ENCODE data around the gene TBX18.

TBX18 gene

DNA sequence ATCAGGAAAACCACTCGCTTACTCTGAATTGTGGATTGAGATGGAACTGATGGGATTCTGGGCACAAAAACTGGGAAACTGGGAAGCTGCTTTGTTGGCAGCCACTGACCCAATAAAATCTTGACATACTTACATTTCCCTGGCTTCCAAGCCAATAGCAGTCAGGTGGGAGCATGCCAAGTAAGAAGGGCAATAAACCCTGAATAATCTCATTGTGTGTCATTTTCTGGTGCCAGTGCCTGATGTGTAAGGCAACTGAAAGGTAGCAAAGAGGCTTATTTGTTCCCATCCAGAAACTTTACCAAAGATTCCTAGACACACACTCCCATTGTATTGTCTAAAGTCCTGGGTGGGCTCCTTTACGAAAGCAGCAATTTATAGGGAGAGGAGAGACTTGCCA, 93.2 kb downstream of the TBX18 start:
- DNase-seq (ENCODE audit: low read depth in 2 of 2): no peak

DNA sequence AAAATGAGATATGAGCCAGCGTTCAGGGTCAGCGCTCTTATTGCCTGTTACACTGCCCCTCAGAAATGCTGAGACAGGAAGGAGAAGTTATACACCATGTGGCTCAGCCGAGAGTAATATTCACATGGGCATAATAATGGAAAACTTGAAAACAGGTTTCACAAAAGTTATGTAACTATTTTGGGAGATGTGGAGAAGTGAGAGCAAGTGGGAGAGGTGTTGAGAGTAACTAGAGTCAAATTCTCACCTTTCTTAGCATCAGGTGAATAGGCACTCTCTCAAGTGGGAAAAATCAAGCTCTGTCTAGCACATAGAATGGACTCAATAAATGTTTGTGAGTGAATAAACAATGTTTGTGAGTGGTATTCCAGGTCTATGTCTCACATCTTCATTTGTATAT, 94.5 kb downstream of the TBX18 start:
- no peak for DNase-seq (ENCODE audit: low read depth in 2 of 2)

DNA sequence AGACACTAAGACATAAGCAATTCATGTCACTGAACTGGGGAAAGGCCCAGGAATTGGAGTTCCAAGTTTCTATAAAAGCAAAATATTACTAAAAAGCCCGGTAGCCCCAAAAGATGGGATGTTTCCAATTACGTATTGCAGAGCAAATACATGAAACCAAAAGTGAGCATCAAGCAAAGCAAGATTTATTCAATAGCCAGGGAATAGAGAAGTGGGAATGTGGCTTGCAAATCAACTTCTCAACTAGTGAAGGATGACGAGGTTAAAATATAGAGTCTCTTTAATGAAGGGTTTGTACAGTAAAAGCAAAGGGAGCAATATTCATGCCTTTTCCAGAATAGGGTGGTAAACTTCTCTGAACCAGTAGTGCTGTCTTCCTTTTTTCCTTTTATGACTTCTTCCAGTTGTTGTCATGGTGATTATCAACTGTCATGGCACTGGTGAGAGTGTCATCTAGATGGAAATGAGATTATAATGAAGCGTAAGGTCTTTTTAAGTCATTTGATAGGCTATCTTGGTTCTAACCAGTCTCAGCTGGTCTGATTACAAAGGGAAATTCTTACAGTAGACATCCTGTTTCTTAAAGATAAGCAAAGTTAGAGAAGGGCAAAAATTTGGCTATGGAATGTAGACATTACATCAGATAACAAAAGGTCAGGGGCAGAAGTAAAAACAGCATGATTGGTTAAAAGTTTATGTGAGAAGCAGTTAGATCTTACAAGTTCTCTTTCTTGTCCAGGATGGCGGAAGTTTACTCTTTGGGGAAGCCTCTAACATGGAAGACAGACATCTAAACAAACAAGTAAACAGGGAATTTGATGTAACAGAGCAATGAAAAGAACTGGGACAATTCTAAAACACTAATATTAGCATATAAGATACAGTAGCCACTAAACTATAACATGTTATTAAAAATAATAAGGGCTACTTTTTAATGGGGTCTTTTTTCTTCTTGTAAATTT, 96.9 kb downstream of the TBX18 start:
- DNase-seq (ENCODE audit: low read depth in 2 of 2): no peak

DNA sequence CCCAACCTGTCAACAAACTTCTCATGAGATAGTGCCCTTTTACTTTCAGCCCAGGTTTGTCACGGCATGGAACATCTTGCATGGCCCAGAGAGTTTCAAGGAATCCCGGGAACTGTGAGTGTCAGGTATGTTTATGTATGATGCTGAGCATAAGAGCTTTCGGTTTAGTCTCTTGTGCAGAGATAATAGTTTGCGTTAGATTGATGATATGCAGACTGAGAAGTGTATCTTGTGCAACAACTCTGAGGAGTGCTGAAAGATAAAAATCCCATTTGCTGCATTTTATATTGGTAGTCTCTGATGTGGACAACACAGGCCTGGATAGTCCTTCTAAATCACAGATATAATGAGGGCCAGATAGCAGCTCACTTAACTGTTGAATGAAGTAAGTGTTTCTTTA, 99.0 kb downstream of the TBX18 start:
- DNase-seq (ENCODE audit: low read depth in 2 of 2): no peak

DNA sequence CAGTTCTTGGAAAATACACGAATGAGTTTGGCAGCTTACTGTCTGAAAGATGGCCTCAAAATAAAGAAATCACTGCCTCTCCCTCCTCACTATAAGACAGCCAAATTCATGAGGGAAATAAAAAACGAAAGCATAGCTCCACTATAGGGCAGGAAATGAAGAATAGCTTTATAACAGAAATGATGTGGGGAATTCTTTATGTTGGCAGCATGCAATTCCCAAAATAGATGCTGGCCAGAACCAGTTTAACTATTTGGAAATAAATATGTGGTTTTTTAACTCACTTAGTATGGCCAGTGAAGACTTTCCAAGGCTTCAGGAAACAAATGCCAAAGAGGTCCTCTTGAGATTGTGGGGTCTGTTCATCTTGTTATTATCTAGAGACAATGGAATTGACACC, 100.5 kb downstream of the TBX18 start:
- DNase-seq (ENCODE audit: low read depth in 2 of 2): no peak

DNA sequence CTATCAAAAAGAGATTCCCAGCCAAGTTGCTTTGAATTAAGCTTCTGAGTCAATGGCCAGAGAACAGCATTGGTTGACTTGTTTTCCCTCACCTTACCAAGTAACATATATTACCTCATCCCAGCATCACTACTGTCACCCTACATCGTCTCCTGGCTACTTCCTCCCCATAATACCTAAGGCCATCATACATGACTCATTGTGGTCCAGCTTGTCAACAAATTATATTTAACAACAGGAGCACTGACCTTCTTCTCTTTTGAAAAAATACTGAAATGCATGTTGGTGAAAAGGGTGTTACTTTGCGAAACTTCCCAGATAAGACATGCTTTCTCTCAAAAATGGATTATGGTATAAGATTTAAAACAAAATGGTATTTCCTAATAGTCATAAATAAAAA, 106.9 kb downstream of the TBX18 start:
- DNase-seq (ENCODE audit: low read depth in 2 of 2): no peak

DNA sequence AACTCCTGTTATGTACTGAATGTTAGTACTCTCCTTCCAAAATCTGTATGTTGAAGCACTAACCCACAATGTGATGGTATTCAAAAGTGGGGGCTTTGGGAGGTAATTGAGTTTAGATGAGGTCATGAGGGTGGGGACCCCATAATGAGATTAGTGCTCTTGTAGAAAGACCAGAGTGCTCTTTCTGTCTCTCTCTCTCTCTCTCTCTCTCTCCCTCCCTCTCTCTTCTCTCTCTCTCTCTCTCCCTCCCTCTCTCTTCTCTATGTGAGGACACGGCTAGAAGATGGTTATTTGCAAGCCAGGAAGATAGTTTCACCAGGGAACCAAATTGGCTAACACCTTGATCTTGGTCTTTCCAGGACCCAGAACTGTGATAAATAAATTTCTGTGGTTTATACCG, 107.4 kb downstream of the TBX18 start:
- DNase-seq (ENCODE audit: low read depth in 2 of 2): no peak

DNA sequence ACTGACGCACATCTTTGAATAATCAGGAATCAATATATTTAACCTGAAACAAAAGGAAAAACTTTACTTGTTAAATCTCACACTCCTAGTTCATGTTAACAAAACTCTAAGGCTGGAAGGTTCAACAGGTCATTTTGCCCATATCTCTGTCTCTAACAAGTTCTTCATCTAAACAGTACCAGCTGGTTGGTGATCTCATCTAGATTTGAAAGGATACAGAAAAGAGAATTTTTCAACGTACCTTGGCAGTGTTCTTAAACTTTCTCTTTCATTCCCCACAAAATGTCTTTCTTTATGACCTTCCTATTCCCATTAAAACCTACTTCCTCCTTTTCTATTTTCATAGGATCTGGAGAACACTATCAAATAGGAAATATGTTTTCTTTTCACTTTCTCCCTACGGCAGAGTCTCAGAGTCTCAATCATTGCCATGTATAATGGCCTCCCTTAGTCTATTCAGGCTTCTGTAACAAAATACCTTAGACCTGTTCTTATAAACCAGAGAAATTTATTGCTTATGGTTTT, 111.3 kb downstream of the TBX18 start:
- DNase-seq (ENCODE audit: low read depth in 2 of 2): no peak

DNA sequence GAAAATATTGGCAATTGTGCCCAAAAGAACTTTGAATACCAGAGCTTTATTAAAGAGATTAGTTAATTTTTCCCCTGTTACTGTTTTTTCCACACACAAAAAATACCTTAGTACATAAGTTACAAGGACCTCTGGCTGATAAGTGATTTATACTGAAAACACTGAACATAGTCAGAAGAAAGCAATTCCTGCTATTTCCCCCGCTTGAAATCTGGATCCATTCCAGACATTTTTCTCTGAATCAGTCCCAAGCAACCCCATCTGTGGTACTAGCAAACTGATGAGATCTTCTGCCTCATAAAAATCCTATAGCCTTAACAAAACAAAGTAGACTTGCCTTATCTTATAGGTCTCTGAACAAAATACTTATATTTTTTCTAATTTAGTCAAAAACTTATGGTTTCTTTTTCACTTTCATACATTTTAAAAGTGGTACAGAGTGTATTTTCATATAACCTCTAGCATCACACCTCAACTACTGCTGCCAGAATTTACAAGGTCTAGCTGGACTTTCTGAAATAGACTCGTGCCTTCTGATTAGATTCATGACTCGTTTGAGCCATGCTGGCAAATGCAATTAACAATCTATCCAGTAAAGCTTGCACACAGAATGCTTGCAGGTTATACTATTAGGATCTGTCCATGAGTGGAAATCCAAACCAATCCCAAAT, 111.9 kb downstream of the TBX18 start:
- DNase-seq (ENCODE audit: low read depth in 2 of 2): no peak

DNA sequence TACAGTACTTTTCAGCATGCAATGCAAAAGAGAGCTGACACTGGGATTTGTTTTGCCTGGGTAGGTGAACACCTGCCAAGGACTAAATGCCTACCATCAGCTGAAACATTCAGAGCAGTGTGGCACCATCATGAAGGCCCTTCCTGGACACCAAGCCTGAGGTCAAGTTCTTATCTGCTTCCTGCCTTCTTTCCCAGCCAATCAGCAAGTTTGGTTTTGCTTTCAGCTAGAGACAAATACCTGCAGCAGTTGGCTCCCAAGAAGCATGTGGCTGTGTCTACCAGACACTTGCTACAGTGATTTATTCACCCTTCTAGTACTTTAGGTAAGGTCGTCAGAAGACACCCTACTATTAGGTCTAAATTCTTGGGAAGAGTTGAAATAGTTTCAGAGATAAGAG, 112.8 kb downstream of the TBX18 start:
- no peak for DNase-seq (ENCODE audit: low read depth in 2 of 2)

DNA sequence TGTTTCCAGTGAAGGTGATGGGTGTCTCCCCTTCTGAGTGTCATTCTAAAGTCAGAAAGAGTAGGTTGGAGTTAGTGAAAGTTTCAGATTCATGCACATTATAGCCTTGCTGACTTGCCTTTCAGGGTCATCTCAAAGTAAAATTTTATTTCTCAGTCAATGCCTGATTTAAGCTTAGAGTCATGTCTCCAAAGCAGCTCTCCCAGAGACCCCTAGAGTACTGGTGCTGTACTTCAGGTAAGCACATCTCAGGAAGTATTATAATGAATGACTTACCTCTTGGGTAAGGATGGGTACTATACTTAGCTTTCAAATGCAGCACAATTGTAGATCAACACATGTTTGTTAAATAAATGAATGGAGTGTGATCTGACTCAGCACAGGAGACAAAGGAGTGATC, 116.0 kb downstream of the TBX18 start:
- no peak for DNase-seq (ENCODE audit: low read depth in 2 of 2)

DNA sequence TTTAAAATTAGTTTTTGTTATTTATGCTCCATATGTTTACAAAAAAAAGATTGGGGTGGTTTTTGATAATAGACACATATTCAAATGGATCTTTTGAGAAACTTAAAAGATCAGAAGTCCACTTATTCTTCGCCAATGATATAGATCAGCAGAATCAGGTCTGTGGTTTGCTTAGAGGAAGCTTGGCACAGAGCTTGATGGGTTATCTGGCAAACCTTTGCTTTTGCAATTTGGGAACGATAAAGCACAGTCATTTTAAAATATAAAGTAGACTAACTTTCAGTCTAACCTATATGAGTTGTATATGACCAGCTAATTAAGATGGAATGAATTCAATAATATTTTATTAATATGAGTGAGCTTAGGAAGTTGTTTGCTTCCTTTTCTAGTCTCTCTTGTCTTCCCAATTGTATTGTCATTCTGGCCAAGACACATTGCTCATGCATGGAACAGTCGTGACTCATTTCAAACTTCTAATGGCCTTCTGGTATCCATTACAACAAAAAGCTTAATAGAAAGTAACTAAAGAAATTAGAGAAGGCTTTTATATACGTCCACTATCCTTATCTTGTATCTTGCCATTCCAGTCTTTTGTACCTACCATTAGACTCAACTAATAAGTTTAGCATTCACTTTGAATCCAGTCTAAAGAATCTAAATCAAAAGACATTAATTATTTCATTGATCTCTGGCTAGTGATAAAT, 118.7 kb downstream of the TBX18 start:
- no peak for DNase-seq (ENCODE audit: low read depth in 2 of 2)

DNA sequence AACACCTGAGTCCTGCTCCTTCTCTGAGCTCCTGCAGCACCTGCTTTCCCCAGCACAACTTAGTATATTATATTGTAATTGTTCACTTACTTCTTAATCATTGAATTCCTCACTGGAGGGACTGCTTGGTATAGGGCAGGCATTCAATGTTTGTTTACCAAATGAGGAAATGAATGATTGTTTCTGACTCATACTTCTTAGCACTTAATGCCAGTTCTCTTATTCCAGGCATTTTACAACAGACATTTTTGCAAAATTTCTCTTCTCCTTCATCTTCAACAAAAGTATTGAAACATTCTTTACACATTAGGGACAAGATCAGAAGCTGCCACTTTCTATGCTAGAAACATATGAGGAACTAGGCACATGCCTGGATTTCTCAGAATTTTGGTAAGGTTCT, 119.4 kb downstream of the TBX18 start:
- no peak for DNase-seq (ENCODE audit: low read depth in 2 of 2)

DNA sequence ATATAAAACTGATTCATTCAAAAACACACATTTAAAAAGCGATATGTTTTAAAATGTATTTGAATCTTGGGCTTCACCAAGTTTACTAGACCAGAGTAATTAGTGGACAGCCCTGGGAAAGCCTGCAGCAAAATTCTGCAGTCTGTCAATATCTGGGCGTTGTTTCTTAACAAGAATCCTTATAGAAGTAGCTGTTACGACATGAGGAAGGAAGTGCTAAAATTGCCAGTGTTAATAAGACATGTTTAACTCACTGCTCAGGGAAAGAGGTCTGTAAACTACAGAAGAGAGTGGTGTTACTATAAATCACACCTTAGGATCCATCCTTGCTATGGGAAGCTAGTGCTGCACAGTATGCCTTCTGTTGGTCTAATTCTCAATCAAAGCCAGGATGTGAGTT, 120.6 kb downstream of the TBX18 start:
- no peak for DNase-seq (ENCODE audit: low read depth in 2 of 2)

DNA sequence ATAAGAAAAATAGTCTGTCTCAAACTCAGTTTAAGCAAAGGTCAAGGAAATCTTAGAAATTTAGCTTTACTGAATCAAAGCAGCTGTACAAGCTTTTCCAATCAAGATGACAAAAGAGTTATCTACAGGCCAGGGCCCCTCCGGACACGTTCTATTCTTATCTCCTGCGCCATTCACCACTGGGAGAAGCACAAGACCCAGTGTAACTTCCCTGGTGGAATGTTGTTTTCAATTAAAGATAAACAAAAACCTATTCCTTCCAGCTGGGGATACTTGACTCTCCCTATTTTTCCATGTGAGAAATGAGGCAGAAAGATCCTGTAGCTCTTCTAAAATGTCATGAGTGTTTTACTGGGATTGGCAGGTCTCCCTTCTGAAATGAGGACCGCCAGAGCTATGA, 123.3 kb downstream of the TBX18 start:
- DNase-seq (ENCODE audit: low read depth in 2 of 2): no peak

DNA sequence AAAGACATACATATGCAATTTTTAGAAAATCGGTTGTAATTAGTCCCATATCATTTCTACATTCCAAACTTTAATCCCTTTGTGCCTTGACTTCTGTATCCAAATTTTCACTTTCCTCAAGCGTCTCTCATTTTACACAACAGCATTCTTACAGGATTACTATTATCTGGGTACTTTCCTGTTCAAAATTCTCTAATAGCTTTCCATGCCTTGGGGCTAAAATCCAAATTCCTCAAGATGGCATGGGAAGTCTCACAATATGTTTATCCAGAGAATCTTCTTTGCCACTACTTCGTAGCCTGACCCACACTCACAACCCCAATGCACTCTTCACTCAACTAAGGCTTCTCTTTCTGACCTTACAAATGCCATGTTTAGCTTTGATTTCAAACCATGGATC, 125.0 kb downstream of the TBX18 start:
- DNase-seq (ENCODE audit: low read depth in 2 of 2): no peak

DNA sequence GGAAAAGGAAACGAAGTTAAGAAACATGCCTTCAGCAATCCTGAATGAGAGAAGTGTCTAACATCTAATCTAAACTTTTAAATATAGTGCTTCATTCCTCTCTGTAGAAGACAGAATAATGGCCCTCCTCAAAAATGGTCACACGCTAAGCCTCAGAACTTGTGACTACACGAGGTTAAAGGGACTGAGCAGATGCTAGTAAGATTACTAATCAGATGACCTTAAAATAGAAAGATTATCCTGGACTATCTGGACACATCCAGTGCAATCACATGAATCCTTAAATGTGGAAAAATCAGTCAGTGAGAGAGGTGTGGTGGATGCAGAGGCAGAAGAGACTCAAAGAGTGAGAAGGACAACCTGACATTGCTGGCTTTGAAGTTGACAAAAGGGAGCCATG, 126.1 kb downstream of the TBX18 start:
- DNase-seq (ENCODE audit: low read depth in 2 of 2): no peak

All from stimulated activated CD4-positive, alpha-beta T cell treated with anti-CD3 and anti-CD28 coated beads, Interleukin-12 subunit alpha, Interleukin-12 subunit beta, amount 100 ng/mL, for 24 hours (primary cell).